ENCODE measurements around the gene MDM2.
"Not testable (repeated sequence)": the region's sequence is repeated elsewhere in the genome, so short reads cannot be mapped to it uniquely, and the experiment has no call there.

The MDM2 gene

DNA sequence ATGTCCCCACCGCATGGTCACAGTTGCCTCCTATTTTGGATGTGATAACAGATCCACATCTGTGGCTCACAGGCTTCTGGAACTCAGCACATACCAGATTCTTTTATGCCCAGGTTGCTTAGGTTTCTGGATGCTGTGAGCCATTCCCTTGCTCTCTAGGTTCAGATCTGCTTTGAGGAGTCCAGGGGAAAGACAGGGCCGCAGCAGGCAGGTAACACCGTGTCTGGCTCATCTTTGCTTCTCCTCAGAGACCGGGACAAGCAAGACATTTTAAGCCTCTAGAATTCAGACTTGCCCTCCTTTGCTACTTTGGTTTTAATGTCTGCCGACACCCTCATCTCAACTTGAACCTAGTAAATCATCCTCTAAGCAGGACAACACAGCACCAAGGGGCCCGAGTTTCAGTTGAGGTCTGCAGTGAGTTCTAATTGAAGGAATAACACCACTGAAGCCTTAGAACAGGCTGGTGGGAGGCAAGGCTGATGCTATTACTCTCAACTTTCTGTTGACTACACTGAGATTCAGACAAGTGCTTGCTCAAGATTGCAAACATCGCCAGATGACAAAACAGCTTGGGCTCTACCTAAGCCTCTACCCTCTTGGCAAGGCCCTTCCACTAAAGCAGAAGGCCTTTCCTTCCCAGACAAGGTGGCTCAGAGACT, 55.3 kb downstream of the MDM2 start:
- H3K4me3 ChIP-seq (ENCODE audit: low read length in 2 of 2) = no peak overlapping the region
- no peaks in the 10 kb centered on the region for H3K27me3 ChIP-seq (ENCODE audit: control insufficient read depth in 2 of 2, insufficient read depth in 2 of 2, low read length in 2 of 2)
- peaks cover 7 to 25% of the 10 kb centered on the region in 2 donors for H3K36me3 ChIP-seq (ENCODE audit: control insufficient read depth in 2 of 2, insufficient read depth in 2 of 2, low read length in 2 of 2)
- H3K9ac ChIP-seq (ENCODE audit: low read depth in 1 of 2, low read length in 2 of 2) = no peak overlapping the region
- H3K27ac ChIP-seq (ENCODE audit: low read depth in 2 of 2, low read length in 2 of 2) = no peak overlapping the region
- no peaks in the 10 kb centered on the region for H3K4me1 ChIP-seq (ENCODE audit: control insufficient read depth in 2 of 2, insufficient read depth in 2 of 2, low read length in 2 of 2)
- H3K9me3 ChIP-seq (ENCODE audit: control insufficient read depth in 2 of 2, low read length in 2 of 2) = no peaks in the 10 kb centered on the region

- H3K27me3 ChIP-seq (ENCODE audit: control insufficient read depth in 2 of 2, insufficient read depth in 2 of 2, low read length in 2 of 2); H3K4me3 ChIP-seq (ENCODE audit: low read length in 2 of 2); H3K27ac ChIP-seq (ENCODE audit: low read depth in 2 of 2, low read length in 2 of 2); H3K9me3 ChIP-seq (ENCODE audit: control insufficient read depth in 2 of 2, low read length in 2 of 2); H3K9ac ChIP-seq (ENCODE audit: low read depth in 1 of 2, low read length in 2 of 2); H3K4me1 ChIP-seq (ENCODE audit: control insufficient read depth in 2 of 2, insufficient read depth in 2 of 2, low read length in 2 of 2): not testable (repeated sequence)
- peaks cover 12 to 26% of the 10 kb centered on the region in 2 donors for H3K36me3 ChIP-seq (ENCODE audit: control insufficient read depth in 2 of 2, insufficient read depth in 2 of 2, low read length in 2 of 2)
These were observed 56.0 kb downstream of the MDM2 start for GRCh38 chr12:68863886-68864454.

- Histone ChIP-seq H3K4me1 (ENCODE audit: control insufficient read depth in 2 of 2, insufficient read depth in 2 of 2, low read length in 2 of 2) (no peaks in the 10 kb centered on the region), H3K36me3 (ENCODE audit: control insufficient read depth in 2 of 2, insufficient read depth in 2 of 2, low read length in 2 of 2) (peaks cover 18 to 33% of the 10 kb centered on the region in 2 donors), H3K27me3 (ENCODE audit: control insufficient read depth in 2 of 2, insufficient read depth in 2 of 2, low read length in 2 of 2) (no peaks in the 10 kb centered on the region), H3K27ac (ENCODE audit: low read depth in 2 of 2, low read length in 2 of 2) (no peak overlapping the region), H3K9me3 (ENCODE audit: control insufficient read depth in 2 of 2, low read length in 2 of 2) (no peaks in the 10 kb centered on the region), H3K9ac (ENCODE audit: low read depth in 1 of 2, low read length in 2 of 2) (no peak overlapping the region), H3K4me3 (ENCODE audit: low read length in 2 of 2) (no peak overlapping the region)
These were observed 56.6 kb downstream of the MDM2 start for GRCh38 chr12:68864604-68865003.

DNA sequence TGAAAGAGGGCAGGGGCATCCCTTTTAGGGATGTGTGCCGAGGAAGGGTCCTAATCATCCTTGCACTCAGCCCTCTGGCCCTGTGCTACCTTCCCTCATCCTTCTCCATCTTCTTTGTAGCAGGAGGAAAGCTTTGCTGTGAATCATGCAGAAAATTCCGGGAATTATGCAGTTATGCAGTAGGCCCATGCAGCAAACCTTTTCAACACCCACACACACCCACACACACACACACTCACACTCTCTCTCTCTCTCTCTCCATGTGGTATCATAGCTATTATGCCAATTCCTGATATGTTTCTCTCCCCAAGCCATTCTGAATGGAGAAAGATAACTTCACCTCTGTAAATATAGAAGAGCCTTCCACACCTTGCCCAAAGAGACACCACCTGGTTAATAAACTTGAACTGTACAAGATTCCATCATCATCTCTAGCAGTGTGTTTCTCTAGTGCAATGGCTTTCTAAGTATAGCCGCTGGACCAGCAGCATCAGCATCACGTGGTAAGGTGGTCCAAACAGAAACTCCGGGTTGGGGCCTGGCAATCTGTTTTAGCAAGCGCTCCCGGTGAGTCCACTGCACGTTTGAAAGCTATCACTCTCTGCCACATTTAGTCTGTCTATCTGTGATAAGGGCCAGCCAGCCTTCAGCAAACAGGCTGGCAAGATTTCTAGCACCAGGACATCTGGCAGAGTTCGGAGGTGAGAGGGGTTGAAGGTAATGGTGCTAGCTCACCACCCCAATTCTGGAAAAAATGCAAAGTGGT, 57.6 kb downstream of the MDM2 start:
- H3K27me3 ChIP-seq (ENCODE audit: control insufficient read depth in 2 of 2, insufficient read depth in 2 of 2, low read length in 2 of 2) = no peaks in the 10 kb centered on the region
- H3K9ac ChIP-seq (ENCODE audit: low read depth in 1 of 2, low read length in 2 of 2) = no peak overlapping the region
- no peak overlapping the region for H3K27ac ChIP-seq (ENCODE audit: low read depth in 2 of 2, low read length in 2 of 2)
- no peak overlapping the region for H3K4me3 ChIP-seq (ENCODE audit: low read length in 2 of 2)
- no peaks in the 10 kb centered on the region for H3K4me1 ChIP-seq (ENCODE audit: control insufficient read depth in 2 of 2, insufficient read depth in 2 of 2, low read length in 2 of 2)
- H3K36me3 ChIP-seq (ENCODE audit: control insufficient read depth in 2 of 2, insufficient read depth in 2 of 2, low read length in 2 of 2) = peaks cover 21 to 40% of the 10 kb centered on the region in 2 donors
- no peaks in the 10 kb centered on the region for H3K9me3 ChIP-seq (ENCODE audit: control insufficient read depth in 2 of 2, low read length in 2 of 2)

- H3K27ac ChIP-seq (ENCODE audit: low read depth in 2 of 2, low read length in 2 of 2) = no peak overlapping the region
- no peaks in the 10 kb centered on the region for H3K27me3 ChIP-seq (ENCODE audit: control insufficient read depth in 2 of 2, insufficient read depth in 2 of 2, low read length in 2 of 2)
- H3K9me3 ChIP-seq (ENCODE audit: control insufficient read depth in 2 of 2, low read length in 2 of 2) = no peaks in the 10 kb centered on the region
- H3K9ac ChIP-seq (ENCODE audit: low read depth in 1 of 2, low read length in 2 of 2) = no peak overlapping the region
- peaks cover 33 to 53% of the 10 kb centered on the region in 2 donors for H3K36me3 ChIP-seq (ENCODE audit: control insufficient read depth in 2 of 2, insufficient read depth in 2 of 2, low read length in 2 of 2)
- H3K4me1 ChIP-seq (ENCODE audit: control insufficient read depth in 2 of 2, insufficient read depth in 2 of 2, low read length in 2 of 2) = no peaks in the 10 kb centered on the region
- no peak overlapping the region for H3K4me3 ChIP-seq (ENCODE audit: low read length in 2 of 2)
These were observed 59.0 kb downstream of the MDM2 start for GRCh38 chr12:68866950-68867349.

- Histone ChIP-seq H3K36me3 (ENCODE audit: control insufficient read depth in 2 of 2, insufficient read depth in 2 of 2, low read length in 2 of 2) (peaks cover 33 to 55% of the 10 kb centered on the region in 2 donors), H3K9me3 (ENCODE audit: control insufficient read depth in 2 of 2, low read length in 2 of 2) (no peaks in the 10 kb centered on the region), H3K27ac (ENCODE audit: low read depth in 2 of 2, low read length in 2 of 2) (no peak overlapping the region), H3K9ac (ENCODE audit: low read depth in 1 of 2, low read length in 2 of 2) (no peak overlapping the region), H3K4me1 (ENCODE audit: control insufficient read depth in 2 of 2, insufficient read depth in 2 of 2, low read length in 2 of 2) (no peaks in the 10 kb centered on the region), H3K4me3 (ENCODE audit: low read length in 2 of 2) (no peak overlapping the region), H3K27me3 (ENCODE audit: control insufficient read depth in 2 of 2, insufficient read depth in 2 of 2, low read length in 2 of 2) (no peaks in the 10 kb centered on the region)
These were observed 59.6 kb downstream of the MDM2 start for GRCh38 chr12:68867606-68868005.

DNA sequence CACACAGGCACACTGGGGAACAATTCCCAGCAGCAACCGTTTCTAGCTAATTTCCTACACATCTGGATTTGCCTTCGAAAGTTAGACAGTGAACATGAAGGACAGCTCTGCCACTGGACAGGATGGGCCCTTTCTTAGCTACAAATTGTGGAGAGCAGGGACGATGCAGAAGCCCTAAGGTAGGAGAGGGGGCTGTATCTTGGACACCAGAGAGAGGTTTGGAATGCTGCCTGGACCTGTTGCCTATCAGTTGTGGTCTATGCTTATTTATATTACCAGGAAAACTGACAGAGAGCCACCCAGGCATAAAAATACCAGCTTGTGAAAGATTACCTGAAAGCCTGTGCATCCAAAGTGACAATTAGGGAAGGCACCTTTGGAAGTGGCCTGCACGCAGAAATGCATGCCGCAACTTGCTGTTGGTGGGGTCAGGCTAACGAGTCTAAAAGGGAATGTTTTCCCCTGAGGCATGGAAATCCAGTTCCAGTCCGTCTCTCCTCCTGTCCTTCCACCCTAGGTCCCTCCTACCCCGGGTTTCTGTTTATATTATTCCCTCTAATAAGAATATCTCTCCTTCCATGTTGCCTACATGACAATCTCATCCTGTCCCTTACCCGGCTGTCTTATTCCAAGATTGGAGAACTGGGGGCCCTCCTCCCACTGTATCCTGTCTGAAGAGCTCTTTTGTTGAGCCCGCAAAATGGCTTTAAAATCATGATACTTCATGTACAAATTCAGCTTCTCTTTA, 60.2 kb downstream of the MDM2 start:
- Histone ChIP-seq H3K9me3 (ENCODE audit: control insufficient read depth in 2 of 2, low read length in 2 of 2) (no peaks in the 10 kb centered on the region), H3K27me3 (ENCODE audit: control insufficient read depth in 2 of 2, insufficient read depth in 2 of 2, low read length in 2 of 2) (no peaks in the 10 kb centered on the region), H3K9ac (ENCODE audit: low read depth in 1 of 2, low read length in 2 of 2) (no peak overlapping the region), H3K4me1 (ENCODE audit: control insufficient read depth in 2 of 2, insufficient read depth in 2 of 2, low read length in 2 of 2) (no peaks in the 10 kb centered on the region), H3K4me3 (ENCODE audit: low read length in 2 of 2) (no peak overlapping the region), H3K36me3 (ENCODE audit: control insufficient read depth in 2 of 2, insufficient read depth in 2 of 2, low read length in 2 of 2) (peaks cover 33 to 50% of the 10 kb centered on the region in 2 donors), H3K27ac (ENCODE audit: low read depth in 2 of 2, low read length in 2 of 2) (no peak overlapping the region)

DNA sequence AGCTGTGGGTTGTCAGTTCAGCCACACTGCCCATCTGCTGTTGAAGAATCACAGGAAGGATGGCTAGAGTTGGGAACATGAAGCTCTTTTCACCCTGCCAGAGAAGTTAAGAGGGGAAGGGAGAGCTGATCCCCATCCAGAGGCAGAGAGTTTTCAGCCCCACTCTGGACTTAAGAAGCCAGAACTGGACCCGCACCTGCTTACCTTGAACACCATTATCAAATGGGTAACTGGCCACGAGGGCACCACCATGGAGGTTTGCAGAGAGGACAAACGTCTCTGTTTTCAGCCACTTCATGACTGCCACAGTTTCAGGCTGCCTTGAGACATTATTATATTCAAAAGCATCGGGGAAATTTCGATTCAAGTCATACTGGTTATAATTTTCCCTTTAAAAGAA, 62.0 kb downstream of the MDM2 start:
- Histone ChIP-seq H3K4me1 (ENCODE audit: control insufficient read depth in 2 of 2, insufficient read depth in 2 of 2, low read length in 2 of 2) (no peaks in the 10 kb centered on the region), H3K27ac (ENCODE audit: low read depth in 2 of 2, low read length in 2 of 2) (no peak overlapping the region), H3K9ac (ENCODE audit: low read depth in 1 of 2, low read length in 2 of 2) (no peak overlapping the region), H3K27me3 (ENCODE audit: control insufficient read depth in 2 of 2, insufficient read depth in 2 of 2, low read length in 2 of 2) (no peaks in the 10 kb centered on the region), H3K4me3 (ENCODE audit: low read length in 2 of 2) (no peak overlapping the region), H3K36me3 (ENCODE audit: control insufficient read depth in 2 of 2, insufficient read depth in 2 of 2, low read length in 2 of 2) (peaks cover 33 to 52% of the 10 kb centered on the region in 2 donors), H3K9me3 (ENCODE audit: control insufficient read depth in 2 of 2, low read length in 2 of 2) (no peaks in the 10 kb centered on the region)

DNA sequence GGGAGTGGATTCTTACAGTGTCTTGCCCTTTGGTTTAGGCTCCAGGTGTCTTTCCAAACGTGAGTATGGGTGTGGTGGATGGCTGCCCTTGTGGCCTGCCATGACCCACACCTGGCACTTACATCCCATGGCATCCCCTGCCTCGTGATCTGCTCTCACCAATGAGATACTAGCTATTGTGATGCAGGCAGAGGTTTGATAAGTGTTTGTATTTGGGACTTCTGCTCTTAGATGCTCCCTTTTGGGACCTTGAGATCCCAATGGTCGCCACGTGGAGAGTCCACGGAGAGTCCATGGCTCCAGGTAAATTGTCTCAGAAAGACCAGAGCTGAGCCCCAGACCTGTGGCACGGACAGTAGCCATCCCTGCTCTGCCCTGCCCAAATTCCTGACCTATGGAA, 62.5 kb downstream of the MDM2 start:
- Histone ChIP-seq H3K9me3 (ENCODE audit: control insufficient read depth in 2 of 2, low read length in 2 of 2) (no peaks in the 10 kb centered on the region), H3K27me3 (ENCODE audit: control insufficient read depth in 2 of 2, insufficient read depth in 2 of 2, low read length in 2 of 2) (no peaks in the 10 kb centered on the region), H3K4me1 (ENCODE audit: control insufficient read depth in 2 of 2, insufficient read depth in 2 of 2, low read length in 2 of 2) (no peaks in the 10 kb centered on the region), H3K36me3 (ENCODE audit: control insufficient read depth in 2 of 2, insufficient read depth in 2 of 2, low read length in 2 of 2) (peaks cover 33 to 47% of the 10 kb centered on the region in 2 donors), H3K4me3 (ENCODE audit: low read length in 2 of 2) (no peak overlapping the region), H3K27ac (ENCODE audit: low read depth in 2 of 2, low read length in 2 of 2) (no peak overlapping the region), H3K9ac (ENCODE audit: low read depth in 1 of 2, low read length in 2 of 2) (no peak overlapping the region)

DNA sequence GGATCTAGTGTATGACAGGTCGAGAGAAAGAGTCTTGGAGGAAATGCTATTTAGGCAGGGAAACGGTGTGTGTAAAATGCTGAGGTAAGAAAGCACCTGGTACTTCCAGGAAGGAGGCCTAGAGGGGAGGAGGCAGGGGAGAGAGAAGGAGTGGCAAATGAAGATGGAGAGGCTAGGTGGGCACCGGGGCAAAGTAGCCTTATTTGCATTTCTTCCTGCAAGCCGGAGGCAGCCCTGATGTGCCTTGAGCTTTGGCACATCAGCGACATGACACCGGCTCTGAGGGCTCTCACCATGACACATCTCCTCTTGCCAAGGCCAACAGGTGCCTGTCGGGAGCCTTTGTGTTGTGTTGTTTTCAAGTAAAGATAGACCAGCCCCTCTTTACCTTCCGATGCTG, 63.4 kb downstream of the MDM2 start:
- no peak overlapping the region for H3K4me3 ChIP-seq (ENCODE audit: low read length in 2 of 2)
- no peak overlapping the region for H3K9ac ChIP-seq (ENCODE audit: low read depth in 1 of 2, low read length in 2 of 2)
- no peak overlapping the region for H3K27ac ChIP-seq (ENCODE audit: low read depth in 2 of 2, low read length in 2 of 2)

More for the DNA sequence above, 63.4 kb downstream of the MDM2 start:
- H3K4me1 ChIP-seq (ENCODE audit: control insufficient read depth in 2 of 2, insufficient read depth in 2 of 2, low read length in 2 of 2) = no peaks in the 10 kb centered on the region
- H3K27me3 ChIP-seq (ENCODE audit: control insufficient read depth in 2 of 2, insufficient read depth in 2 of 2, low read length in 2 of 2) = no peaks in the 10 kb centered on the region
- H3K36me3 ChIP-seq (ENCODE audit: control insufficient read depth in 2 of 2, insufficient read depth in 2 of 2, low read length in 2 of 2) = peaks cover 28 to 45% of the 10 kb centered on the region in 2 donors
- no peaks in the 10 kb centered on the region for H3K9me3 ChIP-seq (ENCODE audit: control insufficient read depth in 2 of 2, low read length in 2 of 2)

All from mucosa of rectum (tissue), 2 donors.